Measurements from ENCODE around the gene TMEM11. TPM values are rescaled to one million over a fixed set of nuclear protein-coding genes. Genes with fewer than 3 reads are reported as not detected.
A peak's percentile ranks its signal among the peaks of the same experiment; 100 is the strongest.

TMEM11 gene
- polyA plus RNA-seq, 6 donors from 2014 or later: 39.7 to 54.3 (median 42.7) TPM

- no peak for DNase-seq
- no peak overlapping the region for H3K27ac Mint-ChIP-seq
These were observed 35.3 kb upstream of the TMEM11 start for GRCh38 chr17:21249086-21249795.

GRCh38 chr17:21248500-21248899 lies 34.5 kb upstream of the TMEM11 start:
- no peaks in the 10 kb centered on the region for H3K27me3 Mint-ChIP-seq
- ATAC-seq (ENCODE audit: low read depth in 2 of 2) (no peak), DNase-seq (no peak)
- no peaks in the 10 kb centered on the region for H3K9me3 Mint-ChIP-seq
- peaks cover 22 to 46% (median 46%) of the 10 kb centered on the region in 3 donors for H3K4me1 Mint-ChIP-seq
- peak overlapping the region in 2 of 6 donors; percentile 60 to 75 for H3K27ac Mint-ChIP-seq
- no peaks in the 10 kb centered on the region for H3K36me3 Mint-ChIP-seq
- no peak overlapping the region for H3K4me3 Mint-ChIP-seq

More at GRCh38 chr17:21249086-21249795, 35.3 kb upstream of the TMEM11 start:
- no peaks in the 10 kb centered on the region for H3K27me3 Mint-ChIP-seq
- no peak for ATAC-seq (ENCODE audit: low read depth in 2 of 2)
- H3K4me1 Mint-ChIP-seq: peaks cover 22 to 53% (median 48%) of the 10 kb centered on the region in 3 donors
- H3K9me3 Mint-ChIP-seq: no peaks in the 10 kb centered on the region
- H3K36me3 Mint-ChIP-seq: no peaks in the 10 kb centered on the region
- peak overlapping the region in 2 of 8 donors; percentile 38 to 74 for H3K4me3 Mint-ChIP-seq

GRCh38 chr17:21247552-21248258 lies 33.7 kb upstream of the TMEM11 start:
- Mint-ChIP-seq H3K4me3 (no peak overlapping the region), H3K27ac (peak overlapping the region in 1 of 6 donors; percentile 60), H3K4me1 (peaks cover 22 to 44% (median 44%) of the 10 kb centered on the region in 3 donors), H3K27me3 (no peaks in the 10 kb centered on the region), H3K36me3 (no peaks in the 10 kb centered on the region), H3K9me3 (no peaks in the 10 kb centered on the region)
- ATAC-seq (ENCODE audit: low read depth in 2 of 2) (no peak), DNase-seq (no peak)

- no peak overlapping the region for H3K4me3 Mint-ChIP-seq
- peak overlapping the region in 1 of 6 donors; percentile 84 for H3K27ac Mint-ChIP-seq
- no peak for ATAC-seq (ENCODE audit: low read depth in 2 of 2)
These were observed 32.7 kb upstream of the TMEM11 start for GRCh38 chr17:21246698-21247097.

GRCh38 chr17:21245639-21246084 lies 31.7 kb upstream of the TMEM11 start:
- no peak overlapping the region for H3K4me3 Mint-ChIP-seq
- peak overlapping the region in 2 of 6 donors; percentile 26 to 73 for H3K27ac Mint-ChIP-seq
- H3K27me3 Mint-ChIP-seq: no peaks in the 10 kb centered on the region
- ATAC-seq (ENCODE audit: low read depth in 2 of 2): no peak
- no peak for DNase-seq
- peaks cover 13 to 25% (median 24%) of the 10 kb centered on the region in 3 donors for H3K4me1 Mint-ChIP-seq
- H3K36me3 Mint-ChIP-seq: no peaks in the 10 kb centered on the region
- H3K9me3 Mint-ChIP-seq: no peaks in the 10 kb centered on the region

More at GRCh38 chr17:21246698-21247097, 32.7 kb upstream of the TMEM11 start:
- Mint-ChIP-seq H3K4me1 (peaks cover 15 to 35% (median 34%) of the 10 kb centered on the region in 3 donors), H3K27me3 (no peaks in the 10 kb centered on the region), H3K9me3 (no peaks in the 10 kb centered on the region), H3K36me3 (no peaks in the 10 kb centered on the region)
- DNase-seq: no peak

DNA sequence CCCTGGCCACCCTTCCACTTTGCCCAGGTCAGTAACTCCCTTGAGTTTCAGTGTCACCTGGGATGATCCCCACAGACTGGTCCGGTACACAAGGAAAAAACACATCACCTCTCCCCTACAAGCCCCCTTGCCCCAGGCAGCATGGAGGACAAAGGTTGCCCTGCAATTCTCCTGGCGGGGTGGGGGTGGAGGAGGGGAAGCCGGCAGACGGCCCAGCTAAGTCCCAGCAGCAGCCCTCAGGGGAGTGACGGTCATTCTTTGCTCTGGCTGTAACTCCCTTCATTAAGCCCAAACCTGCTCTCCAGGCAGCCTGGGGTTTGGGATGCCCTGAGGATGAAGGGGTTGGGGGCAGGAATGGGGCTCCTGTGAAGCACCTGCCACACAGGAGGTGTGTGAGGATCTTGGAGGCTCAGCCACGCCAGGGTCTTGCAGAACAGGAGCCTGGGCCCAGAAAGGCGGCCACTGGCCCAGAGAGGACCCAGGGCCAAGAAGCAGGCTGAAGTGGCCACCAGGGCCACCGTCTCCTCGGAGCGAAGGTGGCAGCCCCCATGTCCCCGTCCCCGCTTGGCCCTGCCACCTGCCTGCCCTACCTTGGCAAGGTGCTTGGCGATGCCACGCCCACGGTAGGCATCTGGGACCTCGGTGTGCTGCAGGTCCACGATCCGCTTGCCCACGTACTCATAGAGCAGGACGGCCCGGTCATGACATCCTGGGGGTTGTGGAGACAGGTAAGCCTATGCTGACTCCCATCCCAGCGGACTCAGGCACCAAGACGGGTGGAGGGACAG lies 29.7 kb upstream of the TMEM11 start:
- DNase-seq: no peak
- Mint-ChIP-seq H3K4me1 (peaks cover 7 to 17% (median 11%) of the 10 kb centered on the region in 3 donors), H3K9me3 (no peaks in the 10 kb centered on the region), H3K27ac (no peak overlapping the region), H3K36me3 (no peaks in the 10 kb centered on the region), H3K27me3 (no peaks in the 10 kb centered on the region), H3K4me3 (no peak overlapping the region)
- ATAC-seq (ENCODE audit: low read depth in 2 of 2): no peak

- no peak for ATAC-seq (ENCODE audit: low read depth in 2 of 2)
- no peaks in the 10 kb centered on the region for H3K9me3 Mint-ChIP-seq
- no peak overlapping the region for H3K4me3 Mint-ChIP-seq
- H3K4me1 Mint-ChIP-seq: peaks cover 5 to 17% (median 7%) of the 10 kb centered on the region in 3 donors
- H3K27ac Mint-ChIP-seq: no peak overlapping the region
- no peaks in the 10 kb centered on the region for H3K27me3 Mint-ChIP-seq
- no peaks in the 10 kb centered on the region for H3K36me3 Mint-ChIP-seq
- no peak for DNase-seq
These were observed 29.0 kb upstream of the TMEM11 start for GRCh38 chr17:21242780-21243515.

DNA sequence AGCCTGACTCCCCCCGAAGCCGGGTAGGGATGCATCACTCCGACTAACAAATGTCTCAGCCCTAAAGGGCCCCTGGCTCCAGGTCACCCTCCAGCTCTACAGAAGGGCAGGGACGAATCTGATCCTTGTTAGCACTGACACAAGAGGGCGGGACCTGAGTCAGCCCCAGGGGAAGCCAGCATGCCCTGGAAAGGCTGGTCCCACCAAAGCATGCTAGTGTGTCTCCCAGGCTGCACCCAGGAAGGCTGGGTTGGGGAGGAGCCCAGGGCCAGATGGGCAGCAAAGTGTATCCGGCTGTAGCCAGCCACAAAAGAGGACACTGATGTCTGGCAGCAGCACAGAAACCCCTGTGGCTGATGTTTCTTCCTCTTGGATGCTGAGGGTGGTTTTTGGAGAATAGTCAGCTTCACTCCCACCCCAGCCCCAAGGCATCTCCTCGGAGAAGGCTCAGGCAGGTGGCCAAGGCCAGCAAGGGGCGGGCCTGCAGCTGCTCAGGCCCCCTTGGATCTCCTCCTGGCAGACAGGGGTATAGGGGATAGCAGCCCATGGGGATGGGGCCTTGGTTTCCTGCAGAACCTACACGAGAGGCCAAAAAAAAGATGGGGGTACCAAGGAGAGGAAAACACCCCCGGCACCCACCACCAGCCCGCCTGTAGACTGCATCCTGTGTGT lies 28.2 kb upstream of the TMEM11 start:
- H3K27me3 Mint-ChIP-seq: no peaks in the 10 kb centered on the region
- no peak overlapping the region for H3K27ac Mint-ChIP-seq
- DNase-seq (no peak), ATAC-seq (ENCODE audit: low read depth in 2 of 2) (no peak)
- no peaks in the 10 kb centered on the region for H3K36me3 Mint-ChIP-seq
- no peaks in the 10 kb centered on the region for H3K9me3 Mint-ChIP-seq
- no peak overlapping the region for H3K4me3 Mint-ChIP-seq
- H3K4me1 Mint-ChIP-seq: peaks cover 5 to 17% (median 7%) of the 10 kb centered on the region in 3 donors

- Mint-ChIP-seq H3K27ac (peak overlapping the region in 1 of 6 donors; percentile 79), H3K36me3 (no peaks in the 10 kb centered on the region), H3K9me3 (no peaks in the 10 kb centered on the region), H3K4me3 (no peak overlapping the region), H3K27me3 (no peaks in the 10 kb centered on the region), H3K4me1 (peaks cover 5 to 16% (median 7%) of the 10 kb centered on the region in 3 donors)
- DNase-seq: no peak
- ATAC-seq (ENCODE audit: low read depth in 2 of 2): no peak
These were observed 27.6 kb upstream of the TMEM11 start for GRCh38 chr17:21241564-21241963.

GRCh38 chr17:21240369-21241055 lies 26.6 kb upstream of the TMEM11 start:
- Mint-ChIP-seq H3K4me3 (no peak overlapping the region), H3K4me1 (peaks cover 0 to 7% (median 5%) of the 10 kb centered on the region in 3 donors), H3K27ac (no peak overlapping the region), H3K9me3 (peaks cover 0 to 3% (median 0%) of the 10 kb centered on the region in 7 donors), H3K36me3 (no peaks in the 10 kb centered on the region), H3K27me3 (no peaks in the 10 kb centered on the region)
- DNase-seq: no peak
- no peak for ATAC-seq (ENCODE audit: low read depth in 2 of 2)

DNA sequence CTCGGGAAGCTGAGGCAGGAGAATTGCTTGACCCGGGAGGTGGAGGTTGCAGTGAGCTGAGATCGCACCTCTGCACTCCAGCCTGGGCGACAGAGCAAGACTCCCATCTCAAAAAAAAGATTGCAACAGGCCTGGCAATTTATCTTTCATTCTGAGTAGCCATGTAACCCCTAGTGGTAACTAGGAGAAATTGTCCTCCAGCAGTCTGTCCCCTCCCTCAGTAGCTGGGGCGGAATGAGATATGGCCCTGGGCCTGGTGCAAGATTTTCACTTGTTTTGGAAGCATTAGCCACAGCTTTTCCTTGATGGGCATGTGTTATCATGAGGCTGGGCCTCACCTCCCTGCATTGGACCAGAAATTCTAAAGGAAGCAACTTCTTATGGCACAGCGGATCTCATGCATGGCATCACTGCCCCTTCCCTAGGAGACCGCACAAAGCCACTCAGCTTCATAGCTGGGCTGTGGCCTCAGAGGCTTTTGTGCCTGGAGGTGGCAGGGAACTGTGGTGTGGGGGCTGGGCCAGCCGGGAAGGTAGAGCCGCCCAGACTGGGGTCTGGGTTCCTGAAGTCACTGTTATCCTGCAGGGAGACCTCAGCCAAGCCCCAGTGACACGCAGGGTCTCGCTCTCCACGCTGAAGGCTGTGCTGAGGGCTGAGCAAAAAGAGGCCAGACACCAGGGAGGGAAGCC lies 25.9 kb upstream of the TMEM11 start:
- ATAC-seq (ENCODE audit: low read depth in 2 of 2) (peak in 1 of 2 donors; percentile 35), DNase-seq (no peak)
- peak overlapping the region in 1 of 6 donors; percentile 39 for H3K27ac Mint-ChIP-seq
- H3K36me3 Mint-ChIP-seq: no peaks in the 10 kb centered on the region
- no peak overlapping the region for H3K4me3 Mint-ChIP-seq
- no peaks in the 10 kb centered on the region for H3K27me3 Mint-ChIP-seq
- peaks cover 0 to 7% (median 2%) of the 10 kb centered on the region in 3 donors for H3K4me1 Mint-ChIP-seq
- peaks cover 0 to 3% (median 0%) of the 10 kb centered on the region in 7 donors for H3K9me3 Mint-ChIP-seq

Measured in naive B cell (primary cell).